HepG2 (cell line): ENCODE data around the gene PATL2. TPM values are rescaled to one million over a fixed set of nuclear protein-coding genes. Genes with fewer than 3 reads are reported as not detected.

Experiments used
- ATAC-seq: fragments of 200-7000 bp; cut with Tn5 transposase; 3 replicates; pipeline ENCODE4 v1.9.1; 2020; ENCODE audit warnings: mild to moderate bottlenecking, moderate library complexity
- BruUV-seq: library from RNA; stranded (reverse); fragments of 400-500 nt; replicated peaks from 2 replicates; lab custom pipeline; 2021; lab: Mats Ljungman, UMichigan
- CTCF ChIA-PET: fragments of 300-600 bp; formaldehyde crosslinking; extraction: SDS; loops from one replicate; lab custom pipeline; 2021; ENCODE audit warnings: low total read pairs, inconsistent platforms, low intra/inter-chr PET ratio; lab: Yijun Ruan, JAX
- POLR2A ChIA-PET: fragments of 350-600 bp; sonication (Branson Sonifier 250); formaldehyde crosslinking; loops from one replicate; lab custom pipeline; 2020; ENCODE audit warnings: antibody characterized with exemption, inconsistent platforms; lab: Yijun Ruan, JAX
- DNase-seq: peaks from one replicate; pipeline ENCODE4 v3.0.0-alpha.2; 2015; ENCODE audit warnings: low spot score
- FAIRE-seq: peaks from 3 replicates; lab custom pipeline; 2011; peaks lifted over from hg19 to GRCh38; lab: Jason Lieb, UNC
- H2AFZ ChIP-seq: one replicate; pipeline ENCODE4 v1.6.1; 2011; ENCODE audit warnings: low read length, inconsistent platforms
- H3K27ac ChIP-seq: fragments of 300-600 bp; 3 replicates; pipeline ENCODE4 v1.8.0; 2011; ENCODE audit warnings: mixed run types, mild to moderate bottlenecking, mixed read lengths, low read length, inconsistent platforms; ENCODE audit not compliant: insufficient read depth; ENCODE audit errors: extremely low read length
- H3K27me3 ChIP-seq, 2 experiments: fragments of 200-600 bp in 1 of 2; 2 replicates in 1 of 2; 3 replicates in 1 of 2; pipeline versions ENCODE4 v1.6.0 to v1.8.0; 2011; ENCODE audit warnings: low read length in 2 of 2, mild to moderate bottlenecking in 2 of 2, moderate library complexity in 2 of 2, inconsistent platforms in 1 of 2; ENCODE audit not compliant: insufficient read depth in 2 of 2, control insufficient read depth in 1 of 2
- H3K36me3 ChIP-seq, 2 experiments: fragments of 200-600 bp in 1 of 2; replicated peaks in 1 of 2; 2 replicates in 1 of 2; 3 replicates in 1 of 2; pipeline versions ENCODE4 v1.5.1 to v1.8.0; 2011; ENCODE audit warnings: low read length in 2 of 2, inconsistent platforms in 1 of 2; ENCODE audit not compliant: insufficient read depth in 2 of 2, control insufficient read depth in 1 of 2
- H3K4me1 ChIP-seq: 2 replicates; pipeline ENCODE4 v1.5.1; 2012; ENCODE audit warnings: low read length, inconsistent platforms; ENCODE audit not compliant: insufficient read depth
- H3K4me2 ChIP-seq: 2 replicates; pipeline ENCODE4 v1.6.0; 2011; ENCODE audit warnings: low read depth, low read length, inconsistent platforms
- H3K4me3 ChIP-seq, 3 experiments: fragments of 200-600 bp in 1 of 3; sonication (generic), shearing (Covaris generic) in 1 of 3; replicated peaks in 1 of 3; 2 replicates each; pipeline ENCODE4 v1.5.1; 2011 to 2016; ENCODE audit warnings: low read length in 3 of 3, inconsistent platforms in 2 of 3, low read depth in 2 of 3, mild to moderate bottlenecking in 2 of 3, control low read depth in 1 of 3, mixed read lengths in 1 of 3; ENCODE audit not compliant: insufficient read depth in 1 of 3
- H3K79me2 ChIP-seq: one replicate; pipeline ENCODE4 v1.6.1; 2011; ENCODE audit warnings: low read length, inconsistent platforms; ENCODE audit not compliant: insufficient read depth
- H3K9ac ChIP-seq: 2 replicates; pipeline ENCODE4 v1.6.0; 2011; ENCODE audit warnings: mild to moderate bottlenecking, low read depth, low read length, inconsistent platforms; ENCODE audit not compliant: insufficient read depth
- H3K9me3 ChIP-seq: 2 replicates; pipeline ENCODE4 v1.5.1; 2012; ENCODE audit warnings: mild to moderate bottlenecking, low read length
- H4K20me1 ChIP-seq: 2 replicates; pipeline ENCODE4 v1.6.0; 2011; ENCODE audit warnings: inconsistent platforms, mild to moderate bottlenecking, low read length, moderate library complexity; ENCODE audit not compliant: insufficient read depth
- DZIP1 ChIP-seq: sonication (generic); formaldehyde crosslinking; IDR thresholded peaks from 2 replicates; pipeline ENCODE4 v1.5.0; 2020; ENCODE audit warnings: mild to moderate bottlenecking, missing genetic modification reagents
- HDAC1 ChIP-seq: sonication (generic); formaldehyde crosslinking; IDR thresholded peaks from 2 replicates; pipeline ENCODE4 v1.5.1; 2020; ENCODE audit warnings: mild to moderate bottlenecking, missing genetic modification reagents
- IRF2 ChIP-seq: IDR thresholded peaks from 2 replicates; pipeline ENCODE4 v1.6.1; 2018; ENCODE audit warnings: missing genetic modification reagents, missing compliant biosample characterization
- KDM2A ChIP-seq: sonication (generic); formaldehyde crosslinking; IDR thresholded peaks from 2 replicates; pipeline ENCODE4 v1.4.0; 2020; ENCODE audit warnings: low read depth, missing genetic modification reagents, borderline replicate concordance
- KDM5A ChIP-seq: fragments of 200-600 bp; sonication (generic); IDR thresholded peaks from 2 replicates; pipeline ENCODE4 v1.7.0; 2018; ENCODE audit warnings: antibody characterized with exemption, mild to moderate bottlenecking, low read length, borderline replicate concordance
- KLF11 ChIP-seq: IDR thresholded peaks from 2 replicates; pipeline ENCODE4 v1.6.1; 2016; ENCODE audit warnings: missing compliant biosample characterization
- KLF6 ChIP-seq: IDR thresholded peaks from 2 replicates; pipeline ENCODE4 v1.8.0; 2016; ENCODE audit warnings: missing biosample characterization, missing genetic modification reagents
- KMT2A ChIP-seq: sonication (generic); formaldehyde crosslinking; IDR thresholded peaks from 2 replicates; pipeline ENCODE4 v1.4.0; 2020; ENCODE audit warnings: missing genetic modification reagents
- RFXAP ChIP-seq: sonication (generic); formaldehyde crosslinking; IDR thresholded peaks from 2 replicates; pipeline ENCODE4 v1.4.0; 2020; ENCODE audit warnings: missing genetic modification reagents, borderline replicate concordance
- SALL1 ChIP-seq: sonication (generic); formaldehyde crosslinking; IDR thresholded peaks from 2 replicates; pipeline ENCODE4 v1.8.0; 2022; ENCODE audit warnings: mild to moderate bottlenecking, missing genetic modification reagents
- SAP130 ChIP-seq: IDR thresholded peaks from 2 replicates; pipeline ENCODE4 v1.6.1; 2016; ENCODE audit warnings: low read depth
- TCF7 ChIP-seq: sonication (generic); IDR thresholded peaks from 2 replicates; pipeline ENCODE4 v1.6.1; 2016; ENCODE audit warnings: antibody characterized with exemption, low read depth
- XRCC5 ChIP-seq: fragments of 200-400 bp; formaldehyde crosslinking; optimal IDR thresholded peaks from 2 replicates; pipeline ENCODE3; 2017; ENCODE audit warnings: mild to moderate bottlenecking, low read length
- ZKSCAN1 ChIP-seq: fragments of 150-350 bp; IDR thresholded peaks from 2 replicates; pipeline ENCODE4 v1.6.1; 2014; ENCODE audit warnings: low read length
- ZNF331 ChIP-seq: sonication (generic); formaldehyde crosslinking; IDR thresholded peaks from 2 replicates; pipeline ENCODE4 v1.4.0; 2020; ENCODE audit warnings: missing genetic modification reagents
- ZNF572 ChIP-seq: sonication (generic); formaldehyde crosslinking; IDR thresholded peaks from 2 replicates; pipeline ENCODE4 v1.5.1; 2020; ENCODE audit warnings: mild to moderate bottlenecking, missing genetic modification reagents
- ZNF770 ChIP-seq: sonication (generic); formaldehyde crosslinking; IDR thresholded peaks from 2 replicates; pipeline ENCODE4 v1.5.0; 2020; ENCODE audit warnings: mild to moderate bottlenecking, missing genetic modification reagents
- ZNF878 ChIP-seq: sonication (generic); formaldehyde crosslinking; IDR thresholded peaks from 2 replicates; pipeline ENCODE4 v1.8.1; 2023; ENCODE audit warnings: mild to moderate bottlenecking, missing genetic modification reagents, moderate library complexity
- WGBS: methylation state at CpG from one replicate; pipeline ENCODE4 v1.1.6; 2017; ENCODE audit warnings: low lambda C conversion rate; 5-methylcytosine and 5-hydroxymethylcytosine counted together
- in situ Hi-C: cut with HindIII; loops from 2 replicates; pipeline ENCODE4 v1.10.0; 2017; ENCODE audit warnings: low pct_unique_long_range_greater_than_20kb; ENCODE audit not compliant: extremely low pct_ligation_motif_present
- intact Hi-C: fragments of 100-400 bp; cut with micrococcal nuclease; formaldehyde crosslinking; loops from one replicate; pipeline ENCODE4 v1.10.0; 2022; ENCODE audit not compliant: unreplicated experiment
- polyA plus RNA-seq, 8 experiments: library from polyadenylated mRNA; depleted of rRNA in 3 of 8; stranded (reverse) in 7 of 8; unstranded in 1 of 8; fragments of >200 nt; fragmentation: Illumina TruSeq in 4 of 8; extraction: Trizol in 4 of 8; gene quantifications; 2 replicates each; pipeline versions ENCODE4 v1.2.1 to v1.2.3, GENCODE V29; 2011 to 2016; ENCODE audit warnings: low read depth in 4 of 8, missing spikeins in 1 of 8, mixed read lengths in 1 of 8; ENCODE audit not compliant: insufficient read depth in 1 of 8
- total RNA-seq, 5 experiments: library from RNA; depleted of rRNA; stranded (reverse); fragments of >200 nt; fragmentation: Illumina TruSeq; extraction: Trizol; gene quantifications; 2 replicates each; pipeline ENCODE4 v1.2.3, GENCODE V29; 2016; ENCODE audit warnings: low read depth in 1 of 5
- TF ChIP-seq, protein P1 (sequence below): sonication (generic); formaldehyde crosslinking; IDR thresholded peaks from 2 replicates; pipeline ENCODE4 v1.4.0; 2020; ENCODE audit warnings: low read depth, mild to moderate bottlenecking, missing genetic modification reagents

The PATL2 gene
- total and polyA plus RNA-seq, 2 of the 13 experiments (the other 11 are each of a cell fraction or from before 2014, with no cell fraction given) = 0.15 to 0.53 TPM

GRCh38 chr15:44712346-44713005, 1.4 kb upstream of the PATL2 start:
- FAIRE-seq = no peak
- BruUV-seq = no TSS peak
- H3K9ac ChIP-seq = peak overlapping the region; percentile 94
- peak overlapping the region; percentile 88 for H3K4me2 ChIP-seq
- POLR2A ChIA-PET = interaction anchor here (0.6 to 6.6 kb wide), 16 partner anchors 9 to 375 kb away, joined by 3 to 157 read pairs (median 4); partner anchors contain the start of genes EIF3J, SPG11 and TRIM69
- peak overlapping the region; percentile 85 to 99 (median 96) for H3K4me3 ChIP-seq
- no peaks in the 10 kb centered on the region; a peak in 1 of 5 replicates for H3K27me3 ChIP-seq
- H2AFZ ChIP-seq = no peak overlapping the region
- H3K4me1 ChIP-seq = peaks cover 27% of the 10 kb centered on the region
- peaks cover 17% of the 10 kb centered on the region; the same call in 1 of the 2 replicates for H4K20me1 ChIP-seq
- peak overlapping the region; percentile 96 for H3K27ac ChIP-seq
- 4% methylated on average over 24 of the region's 24 CpGs for WGBS
- intact Hi-C loops (no loop called here), in situ Hi-C loops (no loop called here)
- no peak for ATAC-seq
- peaks cover 7 to 25% of the 10 kb centered on the region in 2 experiments for H3K36me3 ChIP-seq
- H3K79me2 ChIP-seq = peaks cover 39% of the 10 kb centered on the region
- CTCF ChIA-PET = no interaction called here
- DNase-seq = peak; percentile 43
- no peaks in the 10 kb centered on the region for H3K9me3 ChIP-seq
- TF ChIP-seq ZNF770 (CRISPR knock-in tag) (peak; percentile 96), XRCC5 (peak; percentile 13), ZNF572 (CRISPR knock-in tag) (no peak), RFXAP (0 out of 2 replicates have a peak, but pooled peaks have one; percentile 21), HDAC1 (CRISPR knock-in tag) (0 out of 2 replicates have a peak, but pooled peaks have one; percentile 31), ZNF878 (no peak), KLF6 (CRISPR knock-in tag) (peak; percentile 47; the same call in 1 of the 2 replicates), KMT2A (CRISPR knock-in tag) (peak; percentile 93), KDM2A (peak; percentile 31; the same call in 1 of the 2 replicates), TCF7 (no peak), KDM5A (0 out of 2 replicates have a peak, but pooled peaks have one; percentile 9), DZIP1 (CRISPR knock-in tag) (no peak), ZNF331 (CRISPR knock-in tag) (0 out of 2 replicates have a peak, but pooled peaks have one; percentile 12), IRF2 (CRISPR knock-in tag) (peak; percentile 99), SALL1 (CRISPR knock-in tag) (0 out of 2 replicates have a peak, but pooled peaks have one; percentile 25), ZKSCAN1 (peak; percentile 11; the same call in 1 of the 2 replicates), KLF11 (CRISPR knock-in tag) (no peak), SAP130 (CRISPR knock-in tag) (peak; percentile 22)
- TF ChIP-seq, protein P1, sequence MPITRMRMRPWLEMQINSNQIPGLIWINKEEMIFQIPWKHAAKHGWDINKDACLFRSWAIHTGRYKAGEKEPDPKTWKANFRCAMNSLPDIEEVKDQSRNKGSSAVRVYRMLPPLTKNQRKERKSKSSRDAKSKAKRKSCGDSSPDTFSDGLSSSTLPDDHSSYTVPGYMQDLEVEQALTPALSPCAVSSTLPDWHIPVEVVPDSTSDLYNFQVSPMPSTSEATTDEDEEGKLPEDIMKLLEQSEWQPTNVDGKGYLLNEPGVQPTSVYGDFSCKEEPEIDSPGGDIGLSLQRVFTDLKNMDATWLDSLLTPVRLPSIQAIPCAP (CRISPR knock-in tag) = peak; percentile 97
